HepG2 (cell line): Measurements from ENCODE around the gene C4BPA. TPM values are rescaled to one million over a fixed set of nuclear protein-coding genes. Genes with fewer than 3 reads are reported as not detected.

ENCODE experiments used
- ATAC-seq: fragments of 200-7000 bp; cut with Tn5 transposase; 3 replicates; pipeline ENCODE4 v1.9.1; 2020; ENCODE audit warnings: mild to moderate bottlenecking, moderate library complexity
- BruUV-seq: library from RNA; stranded (reverse); fragments of 400-500 nt; replicated peaks from 2 replicates; lab custom pipeline; 2021; lab: Mats Ljungman, UMichigan
- CTCF ChIA-PET: fragments of 300-600 bp; formaldehyde crosslinking; extraction: SDS; loops from one replicate; lab custom pipeline; 2021; ENCODE audit warnings: low total read pairs, inconsistent platforms, low intra/inter-chr PET ratio; lab: Yijun Ruan, JAX
- POLR2A ChIA-PET: fragments of 350-600 bp; sonication (Branson Sonifier 250); formaldehyde crosslinking; loops from one replicate; lab custom pipeline; 2020; ENCODE audit warnings: antibody characterized with exemption, inconsistent platforms; lab: Yijun Ruan, JAX
- DNase-seq: peaks from one replicate; pipeline ENCODE4 v3.0.0-alpha.2; 2015; ENCODE audit warnings: low spot score
- FAIRE-seq: peaks from 3 replicates; lab custom pipeline; 2011; peaks lifted over from hg19 to GRCh38; lab: Jason Lieb, UNC
- H2AFZ ChIP-seq: one replicate; pipeline ENCODE4 v1.6.1; 2011; ENCODE audit warnings: low read length, inconsistent platforms
- H3K27ac ChIP-seq: fragments of 300-600 bp; 3 replicates; pipeline ENCODE4 v1.8.0; 2011; ENCODE audit warnings: mixed run types, mild to moderate bottlenecking, mixed read lengths, low read length, inconsistent platforms; ENCODE audit not compliant: insufficient read depth; ENCODE audit errors: extremely low read length
- H3K27me3 ChIP-seq, 2 experiments: fragments of 200-600 bp in 1 of 2; 2 replicates in 1 of 2; 3 replicates in 1 of 2; pipeline versions ENCODE4 v1.6.0 to v1.8.0; 2011; ENCODE audit warnings: low read length in 2 of 2, mild to moderate bottlenecking in 2 of 2, moderate library complexity in 2 of 2, inconsistent platforms in 1 of 2; ENCODE audit not compliant: insufficient read depth in 2 of 2, control insufficient read depth in 1 of 2
- H3K36me3 ChIP-seq, 2 experiments: fragments of 200-600 bp in 1 of 2; replicated peaks in 1 of 2; 2 replicates in 1 of 2; 3 replicates in 1 of 2; pipeline versions ENCODE4 v1.5.1 to v1.8.0; 2011; ENCODE audit warnings: low read length in 2 of 2, inconsistent platforms in 1 of 2; ENCODE audit not compliant: insufficient read depth in 2 of 2, control insufficient read depth in 1 of 2
- H3K4me1 ChIP-seq: 2 replicates; pipeline ENCODE4 v1.5.1; 2012; ENCODE audit warnings: low read length, inconsistent platforms; ENCODE audit not compliant: insufficient read depth
- H3K4me2 ChIP-seq: 2 replicates; pipeline ENCODE4 v1.6.0; 2011; ENCODE audit warnings: low read depth, low read length, inconsistent platforms
- H3K4me3 ChIP-seq, 3 experiments: fragments of 200-600 bp in 1 of 3; sonication (generic), shearing (Covaris generic) in 1 of 3; replicated peaks in 1 of 3; 2 replicates each; pipeline ENCODE4 v1.5.1; 2011 to 2016; ENCODE audit warnings: low read length in 3 of 3, inconsistent platforms in 2 of 3, low read depth in 2 of 3, mild to moderate bottlenecking in 2 of 3, control low read depth in 1 of 3, mixed read lengths in 1 of 3; ENCODE audit not compliant: insufficient read depth in 1 of 3
- H3K79me2 ChIP-seq: one replicate; pipeline ENCODE4 v1.6.1; 2011; ENCODE audit warnings: low read length, inconsistent platforms; ENCODE audit not compliant: insufficient read depth
- H3K9ac ChIP-seq: 2 replicates; pipeline ENCODE4 v1.6.0; 2011; ENCODE audit warnings: mild to moderate bottlenecking, low read depth, low read length, inconsistent platforms; ENCODE audit not compliant: insufficient read depth
- H3K9me3 ChIP-seq: 2 replicates; pipeline ENCODE4 v1.5.1; 2012; ENCODE audit warnings: mild to moderate bottlenecking, low read length
- H4K20me1 ChIP-seq: 2 replicates; pipeline ENCODE4 v1.6.0; 2011; ENCODE audit warnings: inconsistent platforms, mild to moderate bottlenecking, low read length, moderate library complexity; ENCODE audit not compliant: insufficient read depth
- ARID5B ChIP-seq: IDR thresholded peaks from 2 replicates; pipeline ENCODE4 v1.4.0; 2020; ENCODE audit warnings: mild to moderate bottlenecking, missing genetic modification reagents
- FOSL1 ChIP-seq: sonication (generic); formaldehyde crosslinking; IDR thresholded peaks from 2 replicates; pipeline ENCODE4 v1.9.0; 2021; ENCODE audit warnings: missing genetic modification reagents, borderline replicate concordance
- GABPA ChIP-seq, 2 experiments: IDR thresholded peaks; 2 replicates each; pipeline ENCODE4 v1.6.1; 2011 to 2016; ENCODE audit warnings: low read depth in 2 of 2, low read length in 1 of 2, missing biosample characterization in 1 of 2, missing genetic modification characterization in 1 of 2
- MBNL3 ChIP-seq: fragments of 250-450 bp; sonication (Bioruptor Pico); conservative IDR thresholded peaks from 2 replicates; pipeline ENCODE4 v1.8.0; 2022; ENCODE audit warnings: mild to moderate bottlenecking, inconsistent platforms
- MZF1 ChIP-seq: sonication (generic); formaldehyde crosslinking; IDR thresholded peaks from 2 replicates; pipeline ENCODE4 v1.8.1; 2023; ENCODE audit warnings: mild to moderate bottlenecking, missing genetic modification reagents, borderline replicate concordance
- NR2F1 ChIP-seq, 2 experiments: fragments of 450-650 bp in 1 of 2; formaldehyde crosslinking in 1 of 2; IDR thresholded peaks; 2 replicates each; pipeline versions ENCODE4 v1.5.0 to v1.6.1; 2016 to 2020; ENCODE audit warnings: mild to moderate bottlenecking in 1 of 2, missing compliant biosample characterization in 1 of 2, missing genetic modification reagents in 1 of 2, moderate library complexity in 1 of 2
- NR3C1 ChIP-seq: sonication (generic); formaldehyde crosslinking; IDR thresholded peaks from 2 replicates; pipeline ENCODE4 v1.4.0; 2020; ENCODE audit warnings: missing genetic modification reagents
- PBX2 ChIP-seq: IDR thresholded peaks from 2 replicates; pipeline ENCODE4 v1.6.1; 2016; ENCODE audit warnings: control low read depth
- PHF20 ChIP-seq: sonication (generic); formaldehyde crosslinking; IDR thresholded peaks from 2 replicates; pipeline ENCODE4 v1.5.0; 2020; ENCODE audit warnings: mild to moderate bottlenecking, missing genetic modification reagents
- SIX1 ChIP-seq: sonication (generic); formaldehyde crosslinking; IDR thresholded peaks from 2 replicates; pipeline ENCODE4 v1.4.0; 2020; ENCODE audit warnings: missing genetic modification reagents, borderline replicate concordance
- SYNCRIP ChIP-seq: fragments of 200-400 bp; formaldehyde crosslinking; IDR thresholded peaks from 2 replicates; pipeline ENCODE4 v1.6.1; 2018; ENCODE audit warnings: mild to moderate bottlenecking, low read depth, low read length; ENCODE audit not compliant: insufficient read depth
- TFDP1 ChIP-seq: IDR thresholded peaks from 2 replicates; pipeline ENCODE4 v1.6.1; 2016; ENCODE audit warnings: missing compliant biosample characterization, missing genetic modification reagents, borderline replicate concordance
- THAP8 ChIP-seq: sonication (generic); formaldehyde crosslinking; IDR thresholded peaks from 2 replicates; pipeline ENCODE4 v1.5.1; 2020; ENCODE audit warnings: missing genetic modification reagents, mild to moderate bottlenecking, borderline replicate concordance
- TRIM24 ChIP-seq: sonication (generic); formaldehyde crosslinking; IDR thresholded peaks from 2 replicates; pipeline ENCODE4 v1.8.0; 2022; ENCODE audit warnings: mild to moderate bottlenecking, missing genetic modification reagents
- ZBTB1 ChIP-seq: sonication (generic); formaldehyde crosslinking; IDR thresholded peaks from 2 replicates; pipeline ENCODE4 v1.4.0; 2020; ENCODE audit warnings: missing genetic modification reagents, borderline replicate concordance
- ZNF121 ChIP-seq: sonication (generic); formaldehyde crosslinking; IDR thresholded peaks from 2 replicates; pipeline ENCODE4 v1.5.0; 2020; ENCODE audit warnings: mild to moderate bottlenecking, missing genetic modification reagents
- ZNF615 ChIP-seq: sonication (generic); formaldehyde crosslinking; IDR thresholded peaks from 2 replicates; pipeline ENCODE4 v1.5.0; 2020; ENCODE audit warnings: mild to moderate bottlenecking, missing genetic modification reagents, borderline replicate concordance
- ZSCAN9 ChIP-seq: IDR thresholded peaks from 2 replicates; pipeline ENCODE4 v1.6.1; 2016; ENCODE audit warnings: borderline replicate concordance
- in situ Hi-C: cut with HindIII; loops from 2 replicates; pipeline ENCODE4 v1.10.0; 2017; ENCODE audit warnings: low pct_unique_long_range_greater_than_20kb; ENCODE audit not compliant: extremely low pct_ligation_motif_present
- intact Hi-C: fragments of 100-400 bp; cut with micrococcal nuclease; formaldehyde crosslinking; loops from one replicate; pipeline ENCODE4 v1.10.0; 2022; ENCODE audit not compliant: unreplicated experiment
- polyA plus RNA-seq, 8 experiments: library from polyadenylated mRNA; depleted of rRNA in 3 of 8; stranded (reverse) in 7 of 8; unstranded in 1 of 8; fragments of >200 nt; fragmentation: Illumina TruSeq in 4 of 8; extraction: Trizol in 4 of 8; gene quantifications; 2 replicates each; pipeline versions ENCODE4 v1.2.1 to v1.2.3, GENCODE V29; 2011 to 2016; ENCODE audit warnings: low read depth in 4 of 8, missing spikeins in 1 of 8, mixed read lengths in 1 of 8; ENCODE audit not compliant: insufficient read depth in 1 of 8
- total RNA-seq, 5 experiments: library from RNA; depleted of rRNA; stranded (reverse); fragments of >200 nt; fragmentation: Illumina TruSeq; extraction: Trizol; gene quantifications; 2 replicates each; pipeline ENCODE4 v1.2.3, GENCODE V29; 2016; ENCODE audit warnings: low read depth in 1 of 5

C4BPA gene
- total and polyA plus RNA-seq, 2 of the 13 experiments (the other 11 are each of a cell fraction or from before 2014, with no cell fraction given), result 32.1 to 60.1 TPM

GRCh38 chr1:207155028-207155427, 51.0 kb downstream of the C4BPA start (continued):
- TF ChIP-seq ARID5B (CRISPR knock-in tag) (no peak), MZF1 (CRISPR knock-in tag) (no peak), TRIM24 (CRISPR knock-in tag) (no peak), THAP8 (no peak), ZSCAN9 (CRISPR knock-in tag) (no peak), MBNL3 (CRISPR knock-in tag) (no peak), ZNF615 (CRISPR knock-in tag) (no peak), NR2F1 (CRISPR knock-in tag; IDR thresholded peaks at IDR 0.05) (no peak)

- Histone ChIP-seq H2AFZ (no peak overlapping the region), H3K79me2 (no peaks in the 10 kb centered on the region), H4K20me1 (no peaks in the 10 kb centered on the region), H3K4me2 (no peak overlapping the region), H3K9me3 (peaks cover 10% of the 10 kb centered on the region; the same call in 1 of the 2 replicates), H3K4me1 (no peaks in the 10 kb centered on the region), H3K27me3 (no peaks in the 10 kb centered on the region; a peak in 1 of 5 replicates), H3K36me3 (no peaks in the 10 kb centered on the region), H3K27ac (no peak overlapping the region), H3K4me3 (no peak overlapping the region), H3K9ac (no peak overlapping the region)
- BruUV-seq, result no TSS peak
- intact Hi-C loops, result no loop called here
- in situ Hi-C loops, result no loop called here
- no peak for DNase-seq
- CTCF ChIA-PET, result no interaction called here
- POLR2A ChIA-PET, result no interaction called here
- FAIRE-seq, result no peak
- no peak for ATAC-seq
- TF ChIP-seq SIX1 (CRISPR knock-in tag) (no peak), SYNCRIP (no peak), ZNF121 (CRISPR knock-in tag) (no peak), ZBTB1 (CRISPR knock-in tag) (no peak), FOSL1 (CRISPR knock-in tag) (no peak), NR3C1 (CRISPR knock-in tag) (no peak), PHF20 (CRISPR knock-in tag) (no peak), PBX2 (no peak), GABPA (IDR thresholded peaks at IDR 0.05; ENCODE audit: low read depth, low read length) (no peak), GABPA (CRISPR knock-in tag; IDR thresholded peaks at IDR 0.05; ENCODE audit: low read depth) (no peak), TFDP1 (CRISPR knock-in tag) (no peak)
Measured at GRCh38 chr1:207156095-207156494, 52.1 kb downstream of the C4BPA start.
